ENCODE measurements around the gene ISL2. TPM values are rescaled to one million over a fixed set of nuclear protein-coding genes. Genes with fewer than 3 reads are reported as not detected.

ISL2 gene
- total and polyA plus RNA-seq, 2 of the 13 experiments (the other 11 are each of a cell fraction or from before 2014, with no cell fraction given) = 4.3 to 5.1 TPM

- TF ChIP-seq MNT (IDR thresholded peaks at IDR 0.05) (no peak), HMG20A (CRISPR knock-in tag; IDR thresholded peaks at IDR 0.05; ENCODE audit: borderline replicate concordance) (peak; percentile 2; the same call in 1 of the 2 replicates), MAFG (CRISPR knock-in tag; IDR thresholded peaks at IDR 0.05) (no peak), MED1 (CRISPR knock-in tag; IDR thresholded peaks at IDR 0.05) (0 out of 2 replicates have a peak, but pooled peaks have one; percentile 30), HBP1 (CRISPR knock-in tag; IDR thresholded peaks at IDR 0.05; ENCODE audit: low read depth) (no peak), RCOR2 (CRISPR knock-in tag; IDR thresholded peaks at IDR 0.05) (peak; percentile 22; the same call in 1 of the 2 replicates), NR1H2 (CRISPR knock-in tag; IDR thresholded peaks at IDR 0.05; ENCODE audit: borderline replicate concordance, low read depth) (no peak), ZNF784 (CRISPR knock-in tag; IDR thresholded peaks at IDR 0.05; ENCODE audit: borderline replicate concordance) (no peak), ZNF121 (CRISPR knock-in tag; IDR thresholded peaks at IDR 0.05) (no peak)
Measured at GRCh38 chr15:76312540-76313174, 23.9 kb upstream of the ISL2 start (continued).
